Measurements from ENCODE around the gene ANKRD34A.

GRCh38 chr1:146007489-146008133 lies 43.2 kb upstream of the ANKRD34A start:
- TF ChIP-seq CTCF (IDR thresholded peaks at IDR 0.05; ENCODE audit: poor library complexity) (no peak), EZH2 (IDR thresholded peaks at IDR 0.05; ENCODE audit: borderline replicate concordance) (no peak), EZH2phosphoT487 (IDR thresholded peaks at IDR 0.05; ENCODE audit: low read depth, severe bottlenecking, unreplicated experiment) (no peak)
